H1 (cell line): ENCODE measurements around the gene PRSS53. TPM values are rescaled to one million over a fixed set of nuclear protein-coding genes. Genes with fewer than 3 reads are reported as not detected.

Source experiments
- CTCF ChIA-PET: fragments of 300-600 bp; sonication (Branson Sonifier 250); formaldehyde crosslinking; loops from one replicate; lab custom pipeline; 2021; ENCODE audit not compliant: partially characterized antibody; lab: Charles Lee
- POLR2A ChIA-PET: fragments of 300-600 bp; sonication (Branson Sonifier 250); formaldehyde crosslinking; loops from one replicate; lab custom pipeline; 2021; ENCODE audit warnings: inconsistent platforms; ENCODE audit not compliant: partially characterized antibody; lab: Charles Lee
- DNase-seq, 2 experiments: peaks; one replicate each; pipeline versions ENCODE4 v3.0.0 to v3.0.0-alpha.2; 2010 to 2022; ENCODE audit warnings: low spot score in 2 of 2, low read depth in 1 of 2, mixed read lengths in 1 of 2
- FAIRE-seq: peaks from 2 replicates; lab custom pipeline; 2011; peaks lifted over from hg19 to GRCh38; lab: Jason Lieb, UNC
- H2AFZ ChIP-seq: 2 replicates; pipeline ENCODE4 v1.8.1; 2012; ENCODE audit warnings: low read length, inconsistent platforms
- H2AK5ac ChIP-seq: 2 replicates; pipeline ENCODE4 v1.6.1; 2013; ENCODE audit warnings: low read depth, low read length
- H2BK120ac ChIP-seq: replicated peaks from 2 replicates; pipeline ENCODE3; 2013; ENCODE audit warnings: low read depth, low read length, inconsistent platforms
- H2BK12ac ChIP-seq: 2 replicates; pipeline ENCODE4 v1.6.1; 2013; ENCODE audit warnings: low read depth, low read length
- H2BK15ac ChIP-seq: 2 replicates; pipeline ENCODE4 v1.6.1; 2013; ENCODE audit warnings: low read length
- H2BK20ac ChIP-seq: 2 replicates; pipeline ENCODE4 v1.6.1; 2013; ENCODE audit warnings: low read length
- H2BK5ac ChIP-seq: 2 replicates; pipeline ENCODE4 v1.6.1; 2013; ENCODE audit warnings: low read depth, low read length
- H3K14ac ChIP-seq: 2 replicates; pipeline ENCODE4 v1.6.1; 2013; ENCODE audit warnings: inconsistent platforms; ENCODE audit not compliant: insufficient read length
- H3K18ac ChIP-seq: 2 replicates; pipeline ENCODE4 v1.6.1; 2013; ENCODE audit warnings: low read length; ENCODE audit errors: extremely low read depth
- H3K23ac ChIP-seq: 2 replicates; pipeline ENCODE4 v1.6.1; 2013; ENCODE audit warnings: inconsistent platforms; ENCODE audit not compliant: insufficient read length
- H3K23me2 ChIP-seq: 2 replicates; pipeline ENCODE4 v1.6.1; 2013; ENCODE audit warnings: low read depth, low read length
- H3K27ac ChIP-seq: 2 replicates; pipeline ENCODE4 v1.6.1; 2011; ENCODE audit warnings: low read depth, low read length, inconsistent platforms
- H3K27me3 ChIP-seq, 4 experiments: replicated peaks in 1 of 4; 1 replicate in 1 of 4; 2 replicates in 3 of 4; pipeline versions ENCODE4 v1.6.1 to v1.8.1; 2011 to 2013; ENCODE audit warnings: low read length in 3 of 4, mild to moderate bottlenecking in 3 of 4, inconsistent platforms in 2 of 4, mixed read lengths in 2 of 4, moderate library complexity in 1 of 4; ENCODE audit not compliant: control insufficient read depth in 3 of 4, insufficient read depth in 3 of 4; ENCODE audit errors: extremely low read depth in 1 of 4
- H3K36me3 ChIP-seq, 4 experiments: 2 replicates each; pipeline versions ENCODE4 v1.6.1 to v1.8.1; 2011 to 2013; ENCODE audit warnings: mild to moderate bottlenecking in 4 of 4, low read length in 3 of 4, moderate library complexity in 2 of 4, control low read depth in 1 of 4, inconsistent platforms in 1 of 4; ENCODE audit not compliant: insufficient read depth in 4 of 4, control insufficient read depth in 2 of 4
- H3K4ac ChIP-seq: replicated peaks from 2 replicates; pipeline ENCODE3; 2013; ENCODE audit warnings: low read length, low read depth, mixed read lengths, inconsistent platforms; ENCODE audit not compliant: insufficient read length
- H3K4me1 ChIP-seq, 4 experiments: replicated peaks in 1 of 4; 1 replicate in 1 of 4; 2 replicates in 3 of 4; pipeline versions ENCODE4 v1.6.1 to v1.8.1; 2011 to 2013; ENCODE audit warnings: low read length in 3 of 4, inconsistent platforms in 2 of 4, mixed read lengths in 1 of 4; ENCODE audit not compliant: insufficient read depth in 4 of 4, control insufficient read depth in 3 of 4
- H3K4me2 ChIP-seq, 2 experiments: 2 replicates each; pipeline versions ENCODE4 v1.6.1 to v1.8.1; 2011 to 2013; ENCODE audit warnings: low read depth in 2 of 2, low read length in 2 of 2, control low read depth in 1 of 2, inconsistent platforms in 1 of 2, mild to moderate bottlenecking in 1 of 2; ENCODE audit not compliant: insufficient read depth in 1 of 2
- H3K4me3 ChIP-seq, 4 experiments: fragments of 200-600, 300-600 bp in 1 of 4; sonication (generic), shearing (Covaris generic), sonication (Bioruptor Twin) in 1 of 4; 2 replicates each; pipeline versions ENCODE4 v1.5.1 to v1.8.1; 2011 to 2016; ENCODE audit warnings: low read length in 4 of 4, low read depth in 3 of 4, control low read depth in 2 of 4, inconsistent platforms in 2 of 4, mild to moderate bottlenecking in 2 of 4, mixed read lengths in 1 of 4, moderate library complexity in 1 of 4; ENCODE audit not compliant: insufficient read depth in 2 of 4; ENCODE audit errors: extremely low read depth in 1 of 4
- H3K56ac ChIP-seq: replicated peaks from 2 replicates; pipeline ENCODE3; 2013; ENCODE audit warnings: low read depth, mild to moderate bottlenecking, mixed read lengths, low read length, inconsistent platforms; ENCODE audit not compliant: insufficient read length
- H3K79me1 ChIP-seq: 2 replicates; pipeline ENCODE4 v1.6.1; 2013; ENCODE audit warnings: low read depth, low read length, control low read depth
- H3K79me2 ChIP-seq, 2 experiments: 2 replicates each; pipeline versions ENCODE4 v1.6.1 to v1.8.1; 2012 to 2013; ENCODE audit warnings: low read length in 2 of 2, mild to moderate bottlenecking in 2 of 2, inconsistent platforms in 1 of 2; ENCODE audit not compliant: insufficient read depth in 2 of 2, control insufficient read depth in 1 of 2
- H3K9ac ChIP-seq, 4 experiments: replicated peaks in 1 of 4; 1 replicate in 1 of 4; 2 replicates in 3 of 4; pipeline versions ENCODE4 v1.6.1 to v1.8.1; 2011 to 2013; ENCODE audit warnings: low read depth in 3 of 4, low read length in 3 of 4, control low read depth in 2 of 4, mild to moderate bottlenecking in 2 of 4, moderate library complexity in 2 of 4, inconsistent platforms in 1 of 4; ENCODE audit errors: extremely low read depth in 1 of 4
- H3K9me3 ChIP-seq, 2 experiments: 2 replicates each; pipeline versions ENCODE4 v1.6.1 to v1.8.1; 2012 to 2013; ENCODE audit warnings: mild to moderate bottlenecking in 2 of 2, moderate library complexity in 2 of 2, control low read depth in 1 of 2, inconsistent platforms in 1 of 2, low read depth in 1 of 2, low read length in 1 of 2, mixed read lengths in 1 of 2; ENCODE audit not compliant: insufficient read depth in 2 of 2
- H4K20me1 ChIP-seq, 2 experiments: replicated peaks in 1 of 2; 2 replicates each; pipeline versions ENCODE3 to v1.8.1; 2011 to 2013; ENCODE audit warnings: inconsistent platforms in 2 of 2, low read length in 2 of 2, mild to moderate bottlenecking in 1 of 2; ENCODE audit not compliant: insufficient read depth in 2 of 2, control insufficient read depth in 1 of 2
- H4K5ac ChIP-seq: 2 replicates; pipeline ENCODE4 v1.6.1; 2013; ENCODE audit warnings: low read length, low read depth, mixed read lengths, inconsistent platforms; ENCODE audit not compliant: insufficient read length
- H4K8ac ChIP-seq: 2 replicates; pipeline ENCODE4 v1.8.0; 2013; ENCODE audit warnings: mild to moderate bottlenecking, moderate library complexity, low read length, inconsistent platforms; ENCODE audit not compliant: insufficient read depth; ENCODE audit errors: extremely low read depth
- H4K91ac ChIP-seq: replicated peaks from 2 replicates; pipeline ENCODE3; 2013; ENCODE audit warnings: low read length, mixed read lengths, inconsistent platforms; ENCODE audit not compliant: insufficient read length
- ATF2 ChIP-seq: IDR thresholded peaks from 2 replicates; pipeline ENCODE4 v1.6.1; 2012; ENCODE audit warnings: low read length, inconsistent platforms
- CEBPB ChIP-seq: IDR thresholded peaks from 2 replicates; pipeline ENCODE4 v1.6.1; 2012; ENCODE audit warnings: low read depth, low read length
- EZH2 ChIP-seq: fragments of 200-600 bp; sonication (generic); IDR thresholded peaks from 2 replicates; pipeline ENCODE4 v1.7.1; 2012; ENCODE audit warnings: low read depth, mild to moderate bottlenecking, moderate library complexity, low read length, inconsistent platforms; ENCODE audit not compliant: severe bottlenecking
- FOSL1 ChIP-seq: IDR thresholded peaks from 2 replicates; pipeline ENCODE4 v1.6.1; 2011; ENCODE audit warnings: mild to moderate bottlenecking, low read depth, low read length, moderate library complexity; ENCODE audit not compliant: insufficient read depth
- HDAC2 ChIP-seq, 2 experiments: fragments of 300-600 bp in 1 of 2; sonication (generic) in 1 of 2; IDR thresholded peaks; 2 replicates each; pipeline ENCODE4 v1.6.1; 2011 to 2012; ENCODE audit warnings: low read depth in 2 of 2, low read length in 2 of 2, mild to moderate bottlenecking in 2 of 2, moderate library complexity in 2 of 2, borderline replicate concordance in 1 of 2, inconsistent platforms in 1 of 2
- KDM5A ChIP-seq: fragments of 200-600 bp; IDR thresholded peaks from 2 replicates; pipeline ENCODE4 v1.7.1; 2012; ENCODE audit warnings: mild to moderate bottlenecking, low read length, inconsistent platforms, mixed read lengths
- PHF8 ChIP-seq: fragments of 200-600 bp; sonication (generic); conservative IDR thresholded peaks from 2 replicates; pipeline ENCODE4 v1.7.1; 2012; ENCODE audit warnings: low read depth, mild to moderate bottlenecking, inconsistent platforms, low read length, moderate library complexity
- RXRA ChIP-seq: IDR thresholded peaks from 2 replicates; pipeline ENCODE4 v1.6.1; 2011; ENCODE audit warnings: low read depth, mild to moderate bottlenecking, low read length, moderate library complexity; ENCODE audit not compliant: insufficient read depth
- SIN3A ChIP-seq, 2 experiments: IDR thresholded peaks in 1 of 2; conservative IDR thresholded peaks in 1 of 2; 2 replicates each; pipeline ENCODE4 v1.6.1; 2011 to 2012; ENCODE audit warnings: low read length in 2 of 2, improper control_type of control experiment in 1 of 2, low read depth in 1 of 2, mild to moderate bottlenecking in 1 of 2
- TAF7 ChIP-seq: optimal IDR thresholded peaks from 2 replicates; pipeline ENCODE3; 2011; ENCODE audit warnings: low read depth, mild to moderate bottlenecking, inconsistent platforms, low read length, moderate library complexity, borderline replicate concordance
- WGBS, 2 experiments: shearing (Covaris generic) in 1 of 2; methylation state at CpG; one replicate each; pipeline versions ENCODE4 v1.1.6 to v1.1.7; 2013 to 2015; ENCODE audit warnings: low lambda C conversion rate in 2 of 2, mixed read lengths in 2 of 2, inconsistent platforms in 1 of 2, low coverage in 1 of 2, missing lambda C conversion rate in 1 of 2; ENCODE audit not compliant: insufficient replicate concordance in 2 of 2, insufficient coverage in 1 of 2, insufficient read length in 1 of 2; ENCODE audit errors: extremely low coverage in 1 of 2, missing lambda C conversion rate in 1 of 2; 5-methylcytosine and 5-hydroxymethylcytosine counted together
- polyA plus RNA-seq, 7 experiments: library from polyadenylated mRNA; depleted of rRNA in 3 of 7; stranded (reverse) in 5 of 7; unstranded in 2 of 7; fragments of >200 nt in 5 of 7; fragments of 200-250 nt in 2 of 7; gene quantifications; 1 replicate in 5 of 7; 2 replicates in 1 of 7; 4 replicates in 1 of 7; pipeline versions ENCODE4 v1.2.1 to v1.2.3, GENCODE V29; 2011 to 2013; ENCODE audit warnings: missing spikeins in 2 of 7, mixed read lengths in 2 of 7
- total RNA-seq: library from RNA; stranded (reverse); fragmentation: NEBNext Ultra II Directional; extraction: Animal tissue kit (Norgen Biotek cat#: 25700); gene quantifications from 2 replicates; pipeline ENCODE4 v1.2.1, GENCODE V29; 2021

PRSS53 gene
- total and polyA plus RNA-seq, 2 of the 8 experiments (the other 6 are each of a cell fraction or from before 2014, with no cell fraction given): 1.7 to 2.6 TPM

- Histone ChIP-seq H3K4me3 (peak overlapping the region; percentile 65 to 87 (median 81)), H3K56ac (peak overlapping the region; percentile 20), H3K9me3 (no peaks in the 10 kb centered on the region), H3K4ac (no peak overlapping the region), H2AFZ (no peak overlapping the region), H3K9ac (peak overlapping the region in 2 of 4 experiments; percentile 2 to 35; a peak in 3 of 7 replicates), H2BK12ac (peak overlapping the region; percentile 100; the same call in 1 of the 2 replicates), H3K14ac (no peak overlapping the region), H3K36me3 (peaks cover 12 to 27% (median 15%) of the 10 kb centered on the region in 4 experiments), H3K23ac (no peak overlapping the region), H3K27me3 (no peaks in the 10 kb centered on the region), H2BK5ac (peak overlapping the region; percentile 97), H2BK15ac (no peak overlapping the region), H3K79me2 (peaks cover 0 to 19% of the 10 kb centered on the region in 2 experiments; a peak in 2 of 4 replicates), H3K4me1 (peaks cover 5 to 49% (median 41%) of the 10 kb centered on the region in 4 experiments), H3K23me2 (peaks cover 16% of the 10 kb centered on the region), H2BK20ac (no peak overlapping the region), H4K5ac (peak overlapping the region; percentile 18), H2BK120ac (no peak overlapping the region), H4K20me1 (peaks cover 6 to 7% of the 10 kb centered on the region in 2 experiments), H3K27ac (peak overlapping the region; percentile 58), H4K8ac (no peak overlapping the region), H3K4me2 (peak overlapping the region; percentile 83 to 98), H2AK5ac (0 out of 2 replicates have a peak overlapping the region, but pooled peaks have one; percentile 3), H4K91ac (no peak overlapping the region), H3K79me1 (peaks cover 9% of the 10 kb centered on the region), H3K18ac (peak overlapping the region; percentile 99; the same call in 1 of the 2 replicates)
- FAIRE-seq (no peak), DNase-seq (no peak)
- 46% methylated on average over 5 of the region's 5 CpGs; no CpG with 5 or more reads in 1 of the 2 experiments for WGBS, 2 experiments
- ChIA-PET POLR2A (interaction anchor here (0.9 to 34.9 kb wide), 15 partner anchors 2 to 326 kb away, joined by 3 to 713 read pairs (median 5); partner anchors contain the start of genes BCKDK, FUS, KAT8 and PRSS36), CTCF (interaction anchor here (1.0 to 2.2 kb wide), 4 partner anchors 9 to 149 kb away, joined by 3 to 8 read pairs (median 6); partner anchors contain the start of gene HSD3B7)
- TF ChIP-seq PHF8 (no peak), ATF2 (no peak), KDM5A (no peak), HDAC2 (IDR thresholded peaks at IDR 0.05; ENCODE audit: borderline replicate concordance in 1 of 2, low read depth in 2 of 2, low read length in 2 of 2) (no peak), CEBPB (no peak), FOSL1 (no peak), EZH2 (no peak), TAF7 (no peak), SIN3A (conservative IDR thresholded peaks at IDR 0.05 in 1 of 2, IDR thresholded peaks at IDR 0.05 in 1 of 2; ENCODE audit: low read depth in 1 of 2, low read length in 2 of 2) (no peak), RXRA (no peak)
Observed at GRCh38 chr16:31134091-31134571, 45.4 kb upstream of the PRSS53 start.
